Common myeloid progenitor, CD34-positive (primary cell): ENCODE measurements around the gene NUDCD3.
"Not testable (repeated sequence)": the region's sequence is repeated elsewhere in the genome, so short reads cannot be mapped to it uniquely, and the experiment has no call there.

Source experiments
- CTCF ChIA-PET: fragments of 350-600 bp; sonication (Branson Sonifier 250); formaldehyde crosslinking; loops from one replicate; lab custom pipeline; 2021; ENCODE audit warnings: antibody characterized with exemption; lab: Charles Lee
- POLR2A ChIA-PET: fragments of 350-600 bp; sonication (Branson Sonifier 250); formaldehyde crosslinking; loops from one replicate; lab custom pipeline; 2021; ENCODE audit warnings: antibody characterized with exemption; lab: Charles Lee
- DNase-seq, 3 donors: peaks; one replicate each; pipeline versions ENCODE4 v3.0.0 to v3.0.0-alpha.2; 2013
- H3K27ac ChIP-seq, 2 experiments: 1 replicate in 1 of 2; 2 replicates in 1 of 2; pipeline ENCODE4 v1.7.0; 2013; ENCODE audit warnings: inconsistent platforms in 2 of 2, low read length in 2 of 2, mild to moderate bottlenecking in 2 of 2, low read depth in 1 of 2, moderate library complexity in 1 of 2; ENCODE audit not compliant: severe bottlenecking in 2 of 2, insufficient read depth in 1 of 2, poor library complexity in 1 of 2
- H3K27me3 ChIP-seq, 5 experiments: replicated peaks in 2 of 5; 1 replicate in 3 of 5; 2 replicates in 2 of 5; pipeline versions ENCODE4 v1.6.1 to v1.7.0; 2013; ENCODE audit warnings: low read length in 4 of 5, mild to moderate bottlenecking in 2 of 5, moderate library complexity in 2 of 5, inconsistent platforms in 1 of 5; ENCODE audit not compliant: insufficient read depth in 5 of 5, control insufficient read depth in 4 of 5
- H3K36me3 ChIP-seq, 4 experiments: 1 replicate in 2 of 4; 2 replicates in 2 of 4; pipeline versions ENCODE4 v1.6.1 to v1.7.0; 2013; ENCODE audit warnings: low read length in 3 of 4, control low read depth in 1 of 4, mild to moderate bottlenecking in 1 of 4; ENCODE audit not compliant: control insufficient read depth in 4 of 4, insufficient read depth in 4 of 4
- H3K4me1 ChIP-seq, 4 experiments: 1 replicate in 3 of 4; 2 replicates in 1 of 4; pipeline versions ENCODE4 v1.6.1 to v1.7.1; 2013; ENCODE audit warnings: low read length in 3 of 4, mild to moderate bottlenecking in 3 of 4, control low read depth in 1 of 4, inconsistent platforms in 1 of 4, moderate library complexity in 1 of 4; ENCODE audit not compliant: control insufficient read depth in 4 of 4, insufficient read depth in 4 of 4; ENCODE audit errors: control extremely low read depth in 1 of 4
- H3K4me3 ChIP-seq, 7 experiments: 1 replicate in 4 of 7; 2 replicates in 3 of 7; pipeline versions ENCODE4 v1.5.1 to v1.7.0; 2013; ENCODE audit warnings: mild to moderate bottlenecking in 7 of 7, low read length in 6 of 7, moderate library complexity in 6 of 7, inconsistent platforms in 2 of 7, low read depth in 2 of 7, control low read depth in 1 of 7; ENCODE audit not compliant: insufficient read depth in 4 of 7, control insufficient read depth in 1 of 7; ENCODE audit errors: extremely low read depth in 1 of 7
- H3K9me3 ChIP-seq, 5 experiments: 1 replicate in 4 of 5; 2 replicates in 1 of 5; pipeline versions ENCODE4 v1.6.1 to v1.7.1; 2013; ENCODE audit warnings: low read length in 4 of 5, mild to moderate bottlenecking in 2 of 5, inconsistent platforms in 1 of 5, low read depth in 1 of 5, moderate library complexity in 1 of 5; ENCODE audit not compliant: control insufficient read depth in 4 of 5, insufficient read depth in 2 of 5; ENCODE audit errors: control extremely low read depth in 1 of 5
- WGBS: methylation state at CpG from one replicate; pipeline ENCODE4 v1.1.5; 2013; ENCODE audit not compliant: insufficient coverage; 5-methylcytosine and 5-hydroxymethylcytosine counted together

The NUDCD3 gene

GRCh38 chr7:44515590-44516268 lies 25.3 kb upstream of the NUDCD3 start:
- H3K27ac ChIP-seq, result no peak overlapping the region
- H3K27me3 ChIP-seq, result no peaks in the 10 kb centered on the region
- DNase-seq, result no peak
- H3K9me3 ChIP-seq, result no peaks in the 10 kb centered on the region
- H3K4me1 ChIP-seq, result no peaks in the 10 kb centered on the region
- WGBS, result 90% methylated on average over 10 of the region's 10 CpGs
- ChIA-PET POLR2A (no interaction called here), CTCF (interaction anchor here (1.2 kb wide), 1 partner anchor 22 kb away, joined by 3 read pairs; no protein-coding TSS in a partner anchor)
- no peaks in the 10 kb centered on the region for H3K36me3 ChIP-seq
- H3K4me3 ChIP-seq, result no peak overlapping the region

GRCh38 chr7:44512736-44513135 lies 22.3 kb upstream of the NUDCD3 start:
- Histone ChIP-seq H3K36me3 (no peaks in the 10 kb centered on the region), H3K27me3 (no peaks in the 10 kb centered on the region), H3K9me3 (no peaks in the 10 kb centered on the region), H3K4me1 (no peaks in the 10 kb centered on the region), H3K4me3 (no peak overlapping the region), H3K27ac (no peak overlapping the region)
- ChIA-PET POLR2A (no interaction called here), CTCF (no interaction called here)
- 95% methylated on average over 7 of the region's 7 CpGs for WGBS
- no peak for DNase-seq

GRCh38 chr7:44511863-44512468 lies 21.5 kb upstream of the NUDCD3 start:
- no peak for DNase-seq
- Histone ChIP-seq H3K4me3 (no peak overlapping the region), H3K27me3 (no peaks in the 10 kb centered on the region), H3K9me3 (no peaks in the 10 kb centered on the region), H3K36me3 (no peaks in the 10 kb centered on the region), H3K4me1 (no peaks in the 10 kb centered on the region), H3K27ac (no peak overlapping the region)
- WGBS, result 86% methylated on average over 1 of the region's 4 CpGs
- ChIA-PET POLR2A (no interaction called here), CTCF (interaction anchor here (1.0 kb wide), 1 partner anchor 23 kb away, joined by 3 read pairs; no protein-coding TSS in a partner anchor)

- DNase-seq, result no peak
- H3K9me3 ChIP-seq, result no peaks in the 10 kb centered on the region
- ChIA-PET POLR2A (no interaction called here), CTCF (interaction anchor here (1.0 kb wide), 1 partner anchor 23 kb away, joined by 3 read pairs; no protein-coding TSS in a partner anchor)
- H3K27me3 ChIP-seq, result no peaks in the 10 kb centered on the region
- H3K4me1 ChIP-seq, result no peaks in the 10 kb centered on the region
- H3K27ac ChIP-seq, result no peak overlapping the region
- H3K36me3 ChIP-seq, result no peaks in the 10 kb centered on the region
- no CpG with 5 or more reads among the region's 1 CpG for WGBS
- H3K4me3 ChIP-seq, result no peak overlapping the region
Observed at GRCh38 chr7:44511236-44511635, 20.8 kb upstream of the NUDCD3 start.

- ChIA-PET CTCF (no interaction called here), POLR2A (no interaction called here)
- Histone ChIP-seq H3K9me3 (no peaks in the 10 kb centered on the region), H3K4me3 (no peak overlapping the region), H3K27me3 (no peaks in the 10 kb centered on the region), H3K36me3 (no peaks in the 10 kb centered on the region), H3K4me1 (no peaks in the 10 kb centered on the region), H3K27ac (no peak overlapping the region)
- 75% methylated on average over 2 of the region's 2 CpGs for WGBS
- peak in 2 of 3 donors; percentile 20 to 35 for DNase-seq
Observed at GRCh38 chr7:44508328-44509030, 18.0 kb upstream of the NUDCD3 start.

- WGBS, result 100% methylated on average over 1 of the region's 3 CpGs
- H3K27me3 ChIP-seq, H3K9me3 ChIP-seq, H3K27ac ChIP-seq, DNase-seq, H3K4me3 ChIP-seq, H3K36me3 ChIP-seq, H3K4me1 ChIP-seq, CTCF ChIA-PET, POLR2A ChIA-PET: not testable (repeated sequence)
Observed at GRCh38 chr7:44506592-44507288, 16.3 kb upstream of the NUDCD3 start.
